GM18526 (cell line): Measurements from ENCODE around the gene RBCK1.

ENCODE experiments used
- POLR2A ChIP-seq: IDR thresholded peaks from 3 replicates; pipeline ENCODE4 v1.6.1; 2011; ENCODE audit not compliant: insufficient read length; ENCODE audit errors: extremely low read depth

The RBCK1 gene

DNA sequence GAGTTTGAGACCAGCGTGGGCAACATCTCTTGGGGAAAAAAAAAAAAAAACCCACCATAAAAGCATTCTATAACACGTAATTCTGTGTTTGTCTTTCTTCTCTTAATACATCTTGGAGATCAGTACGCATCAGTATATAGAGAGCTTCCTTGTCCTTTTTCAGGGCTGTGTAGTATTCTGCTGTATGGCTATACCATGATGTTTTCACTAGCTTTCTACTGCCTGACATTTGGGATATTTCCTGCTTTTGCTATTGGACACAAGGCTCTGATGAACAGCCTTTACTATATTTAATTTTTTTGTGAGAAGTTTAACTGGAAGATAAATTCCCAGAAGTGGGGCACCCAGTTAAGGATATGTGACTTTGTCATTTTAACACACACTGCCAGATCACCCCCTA is 20.6 kb upstream of the RBCK1 start:
- TF ChIP-seq POLR2A = no peak

GRCh38 chr20:388034-388994 is 19.8 kb upstream of the RBCK1 start:
- TF ChIP-seq POLR2A = no peak

GRCh38 chr20:389220-389619 is 18.9 kb upstream of the RBCK1 start:
- no peak for TF ChIP-seq POLR2A

DNA sequence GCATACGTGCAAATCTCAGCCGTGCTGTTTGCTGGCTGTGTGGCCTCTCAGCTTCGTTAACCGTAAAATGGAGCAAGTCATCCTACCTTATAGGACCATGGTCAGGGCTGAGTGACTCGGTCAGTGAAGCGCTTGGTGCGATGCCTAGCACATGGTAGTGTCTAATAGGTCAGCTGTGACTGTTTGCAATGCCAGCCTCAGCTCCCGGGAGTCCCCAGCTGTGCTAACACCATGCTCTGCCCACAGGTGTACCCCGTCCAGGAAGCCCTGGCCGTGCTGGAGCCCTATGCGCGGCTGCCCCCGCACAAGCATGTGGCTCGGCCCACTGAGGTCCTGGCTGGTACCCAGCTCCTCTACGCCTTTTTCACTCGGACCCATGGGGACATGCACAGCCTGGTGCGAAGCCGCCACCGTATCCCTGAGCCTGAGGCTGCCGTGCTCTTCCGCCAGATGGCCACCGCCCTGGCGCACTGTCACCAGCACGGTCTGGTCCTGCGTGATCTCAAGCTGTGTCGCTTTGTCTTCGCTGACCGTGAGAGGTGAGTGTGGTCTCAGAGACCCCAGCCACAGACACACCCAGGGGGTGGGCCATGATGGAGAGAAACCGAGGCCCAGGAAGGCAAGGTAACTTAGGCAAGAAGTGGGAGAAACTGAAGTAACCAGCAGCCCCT is 16.9 kb upstream of the RBCK1 start:
- TF ChIP-seq POLR2A = no peak

DNA sequence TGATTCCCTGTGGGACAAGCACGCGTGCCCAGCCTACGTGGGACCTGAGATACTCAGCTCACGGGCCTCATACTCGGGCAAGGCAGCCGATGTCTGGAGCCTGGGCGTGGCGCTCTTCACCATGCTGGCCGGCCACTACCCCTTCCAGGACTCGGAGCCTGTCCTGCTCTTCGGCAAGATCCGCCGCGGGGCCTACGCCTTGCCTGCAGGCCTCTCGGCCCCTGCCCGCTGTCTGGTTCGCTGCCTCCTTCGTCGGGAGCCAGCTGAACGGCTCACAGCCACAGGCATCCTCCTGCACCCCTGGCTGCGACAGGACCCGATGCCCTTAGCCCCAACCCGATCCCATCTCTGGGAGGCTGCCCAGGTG is 11.9 kb upstream of the RBCK1 start:
- no peak for TF ChIP-seq POLR2A

- TF ChIP-seq POLR2A = no peak
Measured at GRCh38 chr20:396619-397431, 11.3 kb upstream of the RBCK1 start.

- no peak for TF ChIP-seq POLR2A
Measured at GRCh38 chr20:397432-398237, 10.5 kb upstream of the RBCK1 start.

GRCh38 chr20:399182-399707 is 8.9 kb upstream of the RBCK1 start:
- no peak for TF ChIP-seq POLR2A

- no peak for TF ChIP-seq POLR2A
Measured at GRCh38 chr20:400128-400453, 8.0 kb upstream of the RBCK1 start.

- TF ChIP-seq POLR2A = no peak
Measured at GRCh38 chr20:400454-401275, 7.4 kb upstream of the RBCK1 start.

- TF ChIP-seq POLR2A = no peak
Measured at GRCh38 chr20:401682-402495, 6.2 kb upstream of the RBCK1 start.

DNA sequence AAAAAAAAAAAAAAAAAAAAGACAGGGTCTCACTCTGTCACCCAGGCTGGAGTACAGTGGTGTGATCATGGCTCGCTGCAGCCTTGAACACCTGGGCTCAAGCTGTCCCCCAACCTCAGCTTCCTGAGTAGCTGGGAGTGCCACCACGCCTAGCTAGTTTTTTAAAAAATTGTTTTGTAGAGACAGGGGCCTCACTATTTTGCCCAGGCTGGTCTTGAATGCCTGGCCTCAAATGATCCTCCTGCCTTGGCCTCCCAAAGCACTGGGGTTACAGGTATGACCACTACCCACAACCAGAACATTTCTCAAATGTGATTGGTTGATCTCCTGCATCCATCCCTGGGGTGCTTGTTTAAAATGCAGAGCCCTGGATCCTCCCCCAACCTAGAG is 5.6 kb upstream of the RBCK1 start:
- no peak for TF ChIP-seq POLR2A

DNA sequence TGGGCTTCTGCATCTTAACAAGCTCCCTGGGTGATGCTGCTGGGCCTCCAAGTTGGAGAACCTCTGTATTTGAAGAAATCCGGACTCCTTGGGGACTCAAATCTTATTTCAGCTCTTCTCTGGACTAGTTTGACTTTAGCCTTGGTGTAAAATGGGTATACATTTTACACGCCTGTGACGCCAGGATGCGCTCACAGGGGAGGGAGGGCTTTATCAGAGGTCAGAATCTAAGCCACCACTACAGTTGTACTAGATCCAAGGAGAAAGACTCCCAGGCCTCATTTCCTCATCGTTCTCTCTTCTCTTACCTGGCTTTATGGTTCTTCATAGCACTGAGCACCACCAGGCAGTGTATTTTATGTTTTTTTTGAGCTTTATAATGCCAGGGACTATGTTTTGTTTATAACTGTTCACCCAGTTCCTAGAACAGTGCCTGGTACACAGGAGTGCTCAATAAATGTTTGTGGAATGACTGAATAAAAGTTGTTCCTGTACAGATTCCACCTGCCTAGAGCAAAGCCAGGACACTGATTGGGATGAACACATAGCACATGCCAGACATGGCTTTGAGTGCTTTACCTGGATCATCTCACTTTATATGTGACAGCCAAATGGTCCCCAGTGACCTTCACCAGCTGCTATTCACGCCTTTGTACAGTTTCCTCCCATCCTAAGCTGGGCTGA is 5.1 kb upstream of the RBCK1 start:
- no peak for TF ChIP-seq POLR2A

DNA sequence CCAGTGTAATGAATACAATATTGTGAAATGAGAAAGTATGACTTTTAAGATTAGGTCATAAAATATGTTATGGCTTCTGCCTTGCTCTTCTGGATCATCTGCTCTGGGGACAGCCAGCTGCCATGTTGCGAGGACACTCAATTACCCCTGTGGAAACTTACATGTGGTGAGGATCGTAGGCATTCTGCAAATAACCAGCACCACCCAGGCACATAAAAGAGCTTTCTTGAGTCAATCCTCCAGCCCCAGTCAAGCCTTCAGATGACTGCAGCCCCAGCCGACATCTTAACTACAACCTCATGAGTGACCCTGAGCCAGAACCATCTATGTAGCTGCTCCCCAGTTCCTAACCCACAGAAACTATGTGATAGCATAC is 4.5 kb upstream of the RBCK1 start:
- no peak for TF ChIP-seq POLR2A
